HG03103 (cell line): ENCODE results near the gene PRM1.

Experiments used
- ATAC-seq: cut with Tn5 transposase; IDR thresholded peaks from one replicate; pipeline ENCODE4 v1.9.1; 2021; ENCODE audit warnings: low read depth; ENCODE audit not compliant: unreplicated experiment

The PRM1 gene

DNA sequence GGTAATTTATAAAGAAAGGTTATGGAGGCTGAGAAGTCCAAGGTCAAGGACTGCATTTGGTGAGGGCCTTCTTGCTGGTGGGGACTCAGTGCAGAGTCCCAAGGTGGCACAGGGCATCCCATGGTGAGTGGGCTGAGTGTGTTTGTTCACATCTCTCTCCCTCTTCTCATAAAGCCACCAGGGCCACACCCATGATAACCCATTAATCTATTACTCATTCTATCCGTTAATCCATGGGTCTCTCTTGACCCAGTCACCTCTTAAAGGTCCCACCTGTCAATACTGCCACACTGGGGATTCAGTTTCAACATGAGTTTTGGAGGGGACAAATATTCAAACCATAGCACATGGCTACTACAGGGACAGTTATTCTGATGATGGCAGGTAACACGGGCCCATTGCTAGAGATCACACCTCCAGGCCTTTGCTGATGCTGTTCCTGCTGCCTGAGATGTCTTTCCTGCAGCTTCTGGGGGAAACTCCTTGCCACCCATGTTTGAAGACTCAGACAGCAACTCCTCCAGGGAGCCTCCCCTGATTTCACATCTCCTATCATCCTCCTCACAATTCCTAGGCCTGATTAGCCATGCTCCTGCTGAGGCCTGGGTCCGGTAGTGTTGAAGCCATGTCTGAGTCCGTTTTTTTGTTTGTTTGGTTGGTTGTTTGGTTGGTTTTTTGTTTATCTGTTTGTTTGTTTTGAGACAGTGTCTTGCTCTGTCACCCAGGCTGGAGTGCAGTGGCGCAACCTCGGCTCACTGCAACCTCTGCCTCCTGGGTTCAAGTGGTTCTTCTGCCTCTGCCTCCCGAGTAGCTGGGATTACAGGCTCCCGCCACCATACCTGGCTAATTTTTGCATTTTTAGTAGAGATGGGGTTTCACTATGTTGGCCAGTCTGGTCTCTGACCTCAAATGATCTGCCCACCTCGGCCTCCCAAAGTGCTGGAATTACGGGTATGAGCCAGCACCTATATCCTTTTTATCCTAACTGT, 41.2 kb downstream of the PRM1 start:
- no peak for ATAC-seq

DNA sequence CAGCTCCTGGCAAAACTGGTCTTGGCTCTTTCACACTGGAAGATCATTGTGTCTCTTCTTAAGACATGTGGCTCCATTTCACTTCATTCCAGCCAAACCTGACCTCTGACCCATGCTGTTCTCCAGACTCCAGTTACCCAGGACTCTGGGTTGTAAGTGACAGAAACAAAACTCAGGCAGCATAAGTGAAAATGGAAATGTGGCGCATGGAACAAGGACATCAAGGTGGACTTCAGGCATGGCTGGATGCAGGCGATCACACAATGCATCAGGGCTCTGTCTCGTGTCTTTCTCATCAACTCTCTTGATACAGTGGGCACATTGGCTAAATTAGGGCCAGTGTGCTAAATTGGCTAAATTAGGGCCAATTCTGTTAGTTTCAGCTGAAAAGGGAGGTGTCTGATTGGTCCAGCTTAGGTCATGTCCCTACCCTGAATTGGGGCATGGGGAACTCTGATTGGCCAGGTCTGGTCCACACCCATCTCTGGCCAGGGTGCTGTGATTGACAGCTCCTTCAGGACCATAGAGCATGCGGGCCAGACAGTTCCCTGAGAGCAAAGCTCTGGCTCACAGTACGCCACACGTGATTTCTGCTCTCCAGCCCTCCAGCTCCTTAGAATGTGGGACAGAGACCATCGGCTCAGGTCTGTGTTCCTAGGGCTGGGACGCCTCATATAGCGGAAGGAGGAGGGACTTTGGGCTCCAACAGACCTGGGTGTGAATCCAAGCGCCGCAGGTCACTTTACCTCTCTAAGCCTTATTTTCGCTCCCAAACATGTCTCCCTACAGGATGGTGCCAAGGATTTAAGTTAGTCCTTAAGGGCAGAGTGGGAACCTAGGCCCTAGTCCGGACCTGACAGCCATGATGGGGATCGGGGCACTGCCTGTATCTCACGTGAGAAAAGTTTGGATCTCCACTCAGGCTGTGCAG, 42.6 kb downstream of the PRM1 start:
- no peak for ATAC-seq

- ATAC-seq = no peak
These were observed 44.5 kb downstream of the PRM1 start for GRCh38 chr16:11236461-11237254.

DNA sequence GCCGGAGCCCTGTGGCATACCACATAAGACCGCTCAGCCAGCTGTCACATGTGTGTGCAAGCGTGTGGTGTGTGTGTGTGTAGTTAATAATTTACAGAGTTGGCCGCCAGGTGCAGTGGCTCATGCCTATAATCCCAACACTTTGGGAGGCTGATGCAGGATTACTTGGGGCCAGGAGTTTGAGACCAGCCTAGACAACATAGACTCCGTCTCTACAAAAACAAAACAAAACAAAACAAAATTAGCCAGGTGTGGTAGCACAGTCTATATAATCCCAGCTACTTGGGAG, 45.5 kb downstream of the PRM1 start:
- no peak for ATAC-seq

DNA sequence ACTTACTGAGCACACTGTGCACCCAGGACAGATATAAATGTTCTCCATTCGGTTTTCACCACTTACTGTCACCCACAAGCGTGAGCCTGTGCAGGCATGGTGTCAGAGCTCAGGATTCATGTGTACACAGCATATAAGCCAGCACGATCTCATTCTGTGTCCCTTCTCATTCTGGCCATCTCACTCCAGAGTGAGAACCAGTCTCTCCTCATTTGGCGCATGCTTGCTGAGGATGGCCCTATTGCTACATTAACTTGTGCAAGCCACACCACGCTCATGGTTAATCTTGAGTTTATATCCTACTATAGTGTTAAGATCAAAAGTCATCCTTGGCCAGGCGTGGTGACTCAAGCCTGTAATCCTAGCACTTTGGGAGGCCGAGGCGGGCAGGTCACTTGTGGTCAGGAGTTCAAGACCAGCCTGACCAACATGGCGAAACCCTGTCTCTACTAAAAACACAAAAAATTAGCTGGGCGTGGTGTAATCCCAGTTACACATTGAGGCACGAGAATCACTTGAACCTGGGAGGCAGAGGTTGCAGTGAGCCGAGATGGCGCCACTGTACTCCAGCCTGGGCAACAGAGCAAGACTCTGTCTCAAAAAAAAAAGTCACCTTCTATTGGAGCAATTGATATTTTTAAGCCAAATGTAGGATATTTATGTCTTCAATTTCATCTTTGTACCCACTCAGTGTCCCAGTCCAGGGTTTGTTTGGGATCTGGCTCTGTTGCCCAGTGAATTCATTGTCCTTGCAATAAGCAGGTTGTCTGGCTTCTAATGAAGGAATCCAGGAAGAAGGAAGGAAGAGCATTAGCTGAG, 46.0 kb downstream of the PRM1 start:
- no peak for ATAC-seq

DNA sequence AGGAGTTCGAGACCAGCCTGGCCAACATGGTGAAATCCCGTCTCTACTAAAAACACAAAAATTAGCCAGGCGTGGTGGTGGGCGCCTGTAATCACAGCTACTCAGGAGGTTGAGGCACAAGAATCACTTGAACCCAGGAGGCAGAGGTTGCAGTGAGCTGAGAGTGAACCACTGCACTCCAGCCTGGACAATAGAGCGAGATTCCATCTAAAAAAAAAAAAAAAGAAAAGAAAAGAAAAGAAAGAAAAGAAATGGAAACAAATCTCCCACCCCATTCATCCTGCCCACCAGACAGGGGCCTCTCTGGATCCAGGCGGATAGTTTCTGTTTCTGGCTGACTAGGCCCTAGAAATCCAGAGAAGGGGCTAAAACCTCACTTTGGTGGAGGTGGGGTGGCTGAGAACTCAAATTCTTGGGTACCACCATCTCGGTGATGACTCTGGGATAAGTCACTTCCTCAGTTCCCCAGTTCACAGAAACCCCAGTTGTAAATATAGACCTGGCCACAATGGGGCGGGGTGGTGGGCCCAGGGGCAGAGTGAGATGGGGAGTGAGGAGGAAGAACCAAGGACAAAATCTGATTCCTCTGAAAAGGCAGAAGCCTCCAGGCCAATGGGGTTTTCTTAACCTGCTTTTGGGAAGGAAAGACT, 47.3 kb downstream of the PRM1 start:
- ATAC-seq = no peak

DNA sequence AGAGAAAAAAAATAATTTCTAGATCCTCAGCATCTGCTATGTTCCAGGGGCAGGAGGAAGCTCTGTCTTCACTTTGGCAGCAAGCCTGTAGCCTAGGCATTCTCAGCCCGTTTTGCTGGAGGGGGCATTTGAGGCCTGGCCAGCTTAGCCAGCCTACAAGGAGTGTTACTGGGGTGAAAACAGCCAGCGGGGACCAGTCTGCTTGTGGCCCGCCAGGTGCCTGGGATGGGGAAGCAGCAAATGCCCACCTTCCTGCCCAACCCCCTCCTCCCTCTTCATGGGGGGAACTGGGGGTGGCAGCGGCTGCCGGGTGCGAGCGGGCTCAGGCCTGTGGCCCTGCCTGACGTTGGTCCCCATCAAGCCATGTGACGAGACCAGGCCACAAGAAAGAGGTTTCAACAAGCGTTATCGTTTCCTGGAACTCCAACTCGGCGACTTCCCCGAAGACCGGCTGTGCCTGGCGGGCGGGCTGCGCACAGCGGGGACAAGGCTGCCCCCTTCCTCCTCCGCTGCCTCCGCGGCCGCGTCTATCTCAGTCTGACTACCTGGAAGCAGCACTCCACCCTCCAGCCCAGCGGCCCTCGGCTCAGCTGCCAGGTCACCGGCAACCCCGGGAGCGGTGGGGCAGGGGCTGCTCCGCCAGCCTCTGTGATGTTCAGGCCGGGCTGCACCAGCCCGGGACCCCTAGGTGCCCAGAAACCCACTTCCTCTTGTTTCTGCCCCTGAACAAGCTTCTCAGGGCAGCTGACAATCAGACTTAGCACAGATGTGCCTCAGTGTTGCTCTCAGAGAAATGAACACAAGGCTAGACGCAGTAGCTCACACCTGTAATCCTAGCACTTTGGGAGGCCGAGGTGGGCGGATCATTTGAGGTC, 48.0 kb downstream of the PRM1 start:
- ATAC-seq = peak; percentile 41

DNA sequence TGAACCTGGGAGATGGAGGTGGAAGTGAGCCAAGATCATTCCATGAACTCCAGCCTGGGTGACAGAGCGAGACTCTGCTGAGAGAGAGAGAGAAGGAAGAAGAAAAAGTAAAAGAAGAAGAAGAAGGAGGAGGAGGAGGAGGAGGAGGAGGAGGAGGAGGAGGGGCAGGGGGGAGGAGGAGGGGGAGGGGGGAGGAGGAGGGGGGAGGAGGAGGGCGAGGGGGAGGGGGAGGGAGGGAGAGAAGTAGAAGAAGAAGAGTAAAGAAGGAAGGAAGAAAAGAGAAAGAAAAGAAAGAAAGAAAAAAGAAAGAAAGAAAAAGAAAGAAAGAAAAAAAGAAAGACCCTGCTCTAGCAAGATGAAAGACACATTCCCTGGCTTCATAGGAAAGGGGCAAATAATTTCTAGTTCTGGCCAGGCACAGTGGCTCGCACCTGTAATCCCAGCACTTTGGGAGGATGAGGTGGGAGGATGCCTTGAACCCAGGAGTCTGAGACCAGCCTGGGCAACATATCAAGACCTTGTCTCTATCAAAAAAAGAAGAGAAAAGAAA, 48.8 kb downstream of the PRM1 start:
- ATAC-seq = no peak

DNA sequence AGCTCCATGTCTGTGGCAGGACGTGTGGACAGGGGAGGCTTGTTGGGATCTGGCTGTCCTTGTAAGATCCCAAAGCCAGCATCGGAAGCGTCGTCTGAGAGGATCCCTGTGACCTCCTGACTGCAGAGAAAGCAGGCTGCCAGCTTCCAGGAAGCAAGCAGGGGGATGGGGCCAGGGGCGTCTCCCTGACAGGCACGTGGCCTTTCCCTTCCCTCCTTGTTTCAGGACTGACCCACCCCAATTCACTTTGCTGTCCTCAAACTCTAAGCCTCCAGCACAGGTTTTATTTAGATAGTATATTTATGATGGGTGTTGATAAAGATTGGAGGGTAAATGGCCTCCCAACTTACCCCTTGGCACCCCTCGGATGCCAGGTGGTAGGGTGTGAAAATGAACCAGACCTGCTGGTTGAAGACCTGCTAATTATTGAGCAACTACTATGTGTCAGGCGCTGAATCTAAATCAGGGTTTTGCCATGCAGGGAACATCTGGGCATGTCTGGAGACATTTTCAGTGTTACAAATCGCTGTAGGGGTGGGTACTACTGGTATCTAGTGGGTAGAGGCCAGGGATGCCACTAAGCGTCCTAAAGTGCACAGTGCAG, 49.7 kb downstream of the PRM1 start:
- no peak for ATAC-seq
